Mesodermal cell (in vitro differentiated cells): ENCODE measurements around the gene PGAP3. TPM values are rescaled to one million over a fixed set of nuclear protein-coding genes. Genes with fewer than 3 reads are reported as not detected.

Experiments
- H3K27ac ChIP-seq: 2 replicates; pipeline ENCODE4 v1.7.0; 2013; ENCODE audit warnings: mild to moderate bottlenecking, low read depth, low read length, moderate library complexity; ENCODE audit not compliant: severe bottlenecking
- H3K36me3 ChIP-seq: 2 replicates; pipeline ENCODE4 v1.7.1; 2013; ENCODE audit warnings: mild to moderate bottlenecking, low read length, moderate library complexity; ENCODE audit not compliant: control insufficient read depth, insufficient read depth
- H3K4me1 ChIP-seq: one replicate; pipeline ENCODE4 v1.7.1; 2013; ENCODE audit warnings: mild to moderate bottlenecking, low read length; ENCODE audit not compliant: insufficient read depth, control insufficient read depth, poor library complexity, severe bottlenecking
- H3K4me3 ChIP-seq: 2 replicates; pipeline ENCODE4 v1.7.0; 2013; ENCODE audit warnings: low read length, control low read depth, mild to moderate bottlenecking; ENCODE audit not compliant: insufficient read depth, poor library complexity, severe bottlenecking; ENCODE audit errors: extremely low read depth
- H3K9me3 ChIP-seq: 2 replicates; pipeline ENCODE4 v1.7.1; 2013; ENCODE audit warnings: mild to moderate bottlenecking, low read length, moderate library complexity; ENCODE audit not compliant: control insufficient read depth
- WGBS, 2 experiments: methylation state at CpG; one replicate each; pipeline ENCODE4 v1.1.5; 2013; ENCODE audit warnings: missing lambda C conversion rate in 2 of 2; ENCODE audit not compliant: insufficient coverage in 2 of 2; 5-methylcytosine and 5-hydroxymethylcytosine counted together
- polyA plus RNA-seq, 2 experiments: library from polyadenylated mRNA; stranded (reverse); fragments of 50-300 nt; gene quantifications; one replicate each; pipeline ENCODE4 v1.2.3, GENCODE V29; 2013

Gene PGAP3, protein sequence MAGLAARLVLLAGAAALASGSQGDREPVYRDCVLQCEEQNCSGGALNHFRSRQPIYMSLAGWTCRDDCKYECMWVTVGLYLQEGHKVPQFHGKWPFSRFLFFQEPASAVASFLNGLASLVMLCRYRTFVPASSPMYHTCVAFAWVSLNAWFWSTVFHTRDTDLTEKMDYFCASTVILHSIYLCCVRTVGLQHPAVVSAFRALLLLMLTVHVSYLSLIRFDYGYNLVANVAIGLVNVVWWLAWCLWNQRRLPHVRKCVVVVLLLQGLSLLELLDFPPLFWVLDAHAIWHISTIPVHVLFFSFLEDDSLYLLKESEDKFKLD
- polyA plus RNA-seq (2013, experiment 1 of 2), result 7.4 TPM
- polyA plus RNA-seq (2013, experiment 2 of 2), result 7.5 TPM

DNA sequence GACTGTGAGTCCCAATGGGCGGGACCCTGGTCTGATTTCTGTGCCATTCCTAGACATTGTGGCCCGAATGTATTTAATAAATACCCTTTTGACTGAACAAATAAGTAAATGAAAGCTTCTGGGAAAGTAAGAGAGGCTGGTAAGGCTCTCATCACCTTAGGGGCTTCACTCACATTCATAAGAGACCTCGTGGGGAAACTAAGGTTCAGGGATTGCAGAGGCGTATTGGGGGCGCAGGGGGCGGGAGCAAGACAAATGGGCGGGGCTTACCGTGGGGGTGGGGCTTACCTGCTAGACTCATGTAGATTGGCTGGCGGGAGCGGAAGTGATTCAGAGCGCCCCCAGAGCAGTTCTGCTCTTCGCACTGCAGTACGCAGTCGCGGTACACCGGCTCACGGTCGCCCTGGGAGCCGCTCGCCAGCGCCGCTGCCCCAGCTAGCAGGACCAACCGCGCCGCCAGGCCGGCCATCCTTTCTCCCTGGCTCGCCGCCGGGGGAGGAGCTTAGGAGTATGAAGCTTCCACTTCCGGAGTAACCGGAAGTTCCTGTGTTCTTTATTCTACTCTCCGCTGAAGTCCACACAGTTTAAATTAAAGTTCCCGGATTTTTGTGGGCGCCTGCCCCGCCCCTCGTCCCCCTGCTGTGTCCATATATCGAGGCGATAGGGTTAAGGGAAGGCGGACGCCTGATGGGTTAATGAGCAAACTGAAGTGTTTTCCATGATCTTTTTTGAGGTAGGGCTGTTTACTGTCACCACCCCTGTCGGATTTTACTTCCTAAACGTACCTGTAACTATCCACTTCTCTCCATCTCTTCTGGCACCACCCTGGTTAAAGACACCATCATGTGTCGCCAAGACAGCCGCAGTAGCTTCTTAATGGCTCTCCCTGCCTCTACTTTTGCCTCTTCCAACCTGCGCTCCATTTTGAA, at the start of gene PGAP3:
Gene PGAP3, minus strand, starts transcription at position 512 of the 929 bp plus-strand sequence. Its CDS starts 43 bp downstream, at position 469.
- H3K9me3 ChIP-seq, result peaks cover 3% of the 10 kb centered on the region
- peak within 1 kb of the TSS; percentile 78 for H3K27ac ChIP-seq
- peak within 1 kb of the TSS; percentile 48 for H3K4me3 ChIP-seq
- WGBS, 2 experiments, result 35 to 46% methylated on average over 24 to 37 of the region's 45 CpGs
- H3K4me1 ChIP-seq, result peaks cover 10% of the 10 kb centered on the region
- no peaks in the 10 kb centered on the region for H3K36me3 ChIP-seq

DNA sequence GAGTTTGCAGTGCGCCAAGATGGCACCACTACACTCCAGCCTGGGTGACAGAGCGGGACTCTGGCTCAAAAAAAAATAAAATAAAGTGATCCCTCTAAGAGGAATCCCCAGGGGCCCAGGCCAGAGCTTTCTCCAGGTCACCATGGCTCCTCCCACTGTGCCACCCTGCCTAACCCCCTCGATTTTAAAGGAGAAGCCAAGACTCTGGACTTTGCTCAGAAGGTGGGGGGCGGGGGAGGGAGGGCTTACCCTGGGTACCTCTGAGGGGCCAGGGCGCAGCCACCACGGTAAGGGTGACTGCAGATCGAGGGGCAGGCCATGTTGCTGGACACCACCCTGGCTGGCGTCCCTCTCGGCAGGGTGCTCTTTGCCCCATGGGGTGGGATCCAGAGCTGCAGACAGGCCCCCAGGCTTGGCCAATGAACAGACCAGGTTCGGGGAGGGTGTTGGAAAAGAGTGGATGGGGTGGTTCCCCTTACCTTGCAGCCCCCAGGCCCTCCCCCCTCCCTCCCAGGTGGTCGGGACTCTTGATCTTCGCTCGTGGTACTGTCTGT, 49.4 kb upstream of the PGAP3 start:
- 65 to 91% methylated on average over 6 to 7 of the region's 13 CpGs for WGBS, 2 experiments
- no peak overlapping the region for H3K27ac ChIP-seq
- H3K9me3 ChIP-seq, result no peaks in the 10 kb centered on the region
- no peak overlapping the region for H3K4me3 ChIP-seq
- peaks cover 22% of the 10 kb centered on the region for H3K4me1 ChIP-seq
- H3K36me3 ChIP-seq, result no peaks in the 10 kb centered on the region

DNA sequence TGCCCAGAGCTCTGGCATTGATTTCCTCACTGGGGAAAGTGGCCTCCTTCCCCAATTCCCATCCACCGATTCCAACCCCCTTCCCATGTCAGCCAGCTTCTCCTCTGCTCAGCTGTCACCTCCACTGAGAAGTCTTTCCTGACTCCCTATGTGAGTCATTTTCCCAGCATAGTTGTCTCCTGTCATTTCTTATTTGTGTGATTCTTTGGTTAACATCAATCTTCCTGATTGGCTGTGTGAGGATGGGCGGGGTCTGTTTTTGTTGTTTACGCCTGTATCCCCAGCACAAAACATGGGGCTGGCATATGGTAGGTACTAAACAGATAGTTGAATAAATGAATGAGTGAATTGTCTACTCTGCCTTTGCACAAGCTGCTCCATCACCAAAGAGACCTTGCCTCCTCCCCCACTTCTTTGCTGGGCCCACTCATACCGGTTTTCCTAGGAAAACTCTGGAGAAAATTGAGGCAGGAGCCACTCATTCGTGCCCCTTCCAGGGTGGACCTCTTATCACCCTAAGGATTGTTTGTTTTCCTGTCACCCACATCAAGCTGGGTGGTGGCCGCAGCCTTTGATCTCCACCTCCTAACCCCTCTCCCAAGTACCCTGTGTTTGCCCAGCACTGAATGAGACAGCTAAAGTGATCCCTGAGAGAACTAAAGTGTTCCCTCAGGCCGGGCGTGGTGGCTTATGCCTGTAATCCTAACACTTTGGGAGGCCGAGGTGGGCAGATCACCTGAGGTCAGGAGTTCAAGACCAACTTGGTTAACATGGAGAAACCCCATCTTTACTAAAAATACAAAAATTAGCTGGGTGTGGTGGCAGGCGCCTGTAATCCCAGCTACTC, 48.7 kb upstream of the PGAP3 start:
- WGBS, 2 experiments, result 58 to 84% methylated on average over 6 to 10 of the region's 10 CpGs
- Histone ChIP-seq H3K27ac (no peak overlapping the region), H3K9me3 (no peaks in the 10 kb centered on the region), H3K4me1 (peaks cover 21% of the 10 kb centered on the region), H3K36me3 (no peaks in the 10 kb centered on the region), H3K4me3 (no peak overlapping the region)

DNA sequence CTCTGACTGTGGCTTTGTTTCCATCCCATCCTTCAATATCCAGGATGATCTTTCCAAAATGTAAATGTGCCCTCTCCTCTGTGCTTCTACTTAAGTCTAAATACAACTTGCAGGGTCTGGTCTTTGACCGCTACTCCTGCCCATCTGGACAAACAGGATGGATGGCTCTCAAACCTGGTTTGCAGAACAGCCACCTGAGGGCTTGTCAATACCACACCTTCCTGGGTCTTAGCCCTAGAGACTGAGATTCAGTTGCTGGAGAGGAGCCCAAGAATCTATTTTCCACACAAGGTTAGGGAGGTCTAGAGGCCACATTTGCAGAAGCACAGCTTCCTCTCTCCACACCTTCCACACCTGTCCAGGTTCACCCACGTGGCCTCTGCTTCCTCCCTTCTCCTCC, 48.0 kb upstream of the PGAP3 start:
- Histone ChIP-seq H3K27ac (no peak overlapping the region), H3K36me3 (no peaks in the 10 kb centered on the region), H3K9me3 (no peaks in the 10 kb centered on the region), H3K4me1 (peaks cover 15% of the 10 kb centered on the region), H3K4me3 (no peak overlapping the region)
- 88 to 97% methylated on average over 2 of the region's 2 CpGs for WGBS, 2 experiments

DNA sequence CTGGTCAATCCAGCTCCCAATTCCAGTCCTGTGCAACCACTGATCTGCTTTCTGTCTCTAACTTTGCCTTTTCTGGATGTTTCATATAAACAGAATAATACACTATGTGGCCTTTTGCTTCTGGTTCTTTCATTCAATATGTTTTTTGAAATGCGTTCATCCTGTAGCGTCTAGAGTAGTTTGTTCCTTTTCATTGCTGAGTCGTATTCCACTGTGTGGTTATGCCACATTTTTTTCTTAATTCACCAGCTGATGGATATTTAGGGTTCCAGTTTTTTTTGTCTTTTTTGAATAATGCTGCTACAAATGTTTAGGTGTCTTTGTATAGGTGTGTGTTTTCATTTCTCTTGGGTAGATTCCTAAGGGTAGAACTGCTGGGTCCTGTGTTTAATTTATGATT, 44.7 kb upstream of the PGAP3 start:
- no peaks in the 10 kb centered on the region for H3K4me1 ChIP-seq
- peaks cover 18% of the 10 kb centered on the region for H3K36me3 ChIP-seq
- no peak overlapping the region for H3K27ac ChIP-seq
- H3K9me3 ChIP-seq, result no peaks in the 10 kb centered on the region
- no peak overlapping the region for H3K4me3 ChIP-seq
- 100% methylated on average over 3 of the region's 3 CpGs; no CpG with 5 or more reads in 1 of the 2 experiments for WGBS, 2 experiments

DNA sequence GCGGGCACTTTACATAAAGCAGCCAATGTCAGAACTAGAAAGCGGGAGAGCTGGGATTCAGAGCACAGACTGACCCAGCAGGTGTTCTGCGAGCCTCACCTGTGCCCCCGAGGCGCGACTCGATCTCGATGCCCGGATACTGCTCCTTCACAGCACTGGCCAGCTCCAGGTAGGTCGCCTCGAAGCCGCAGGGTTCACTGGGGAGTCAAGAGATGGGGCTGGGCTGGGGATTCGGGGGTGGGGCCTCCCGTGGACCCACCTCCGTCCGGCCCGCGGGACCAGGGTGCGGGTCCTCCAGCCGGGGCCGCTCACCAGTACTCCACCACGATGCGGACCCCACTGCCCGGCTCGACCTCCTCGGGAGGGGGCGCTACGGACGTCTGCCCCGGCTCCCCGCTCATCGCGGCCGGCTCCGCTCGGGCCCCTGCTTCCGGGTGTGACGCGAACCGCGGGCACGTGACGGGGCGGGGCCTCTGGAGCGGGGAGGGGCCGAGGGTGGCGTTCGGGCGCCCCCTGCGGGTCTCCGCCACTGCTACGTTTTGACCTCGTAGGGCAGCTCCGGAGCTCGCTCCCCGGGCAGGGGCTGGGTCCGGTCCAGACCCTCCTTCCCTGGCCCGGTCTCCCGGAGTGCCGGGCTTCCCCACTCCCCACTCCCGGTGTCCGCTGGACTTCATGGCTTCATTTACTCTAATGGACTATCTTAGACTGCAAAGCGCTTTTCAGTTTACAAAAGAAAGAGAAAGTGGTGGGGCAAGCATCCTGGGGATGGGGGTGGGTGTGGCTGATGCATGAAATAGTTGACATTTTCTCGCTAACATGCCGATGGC, 42.5 kb upstream of the PGAP3 start, which contains the start of gene MIEN1:
Gene MIEN1, minus strand, starts transcription at position 438 of the 827 bp plus-strand sequence. Its CDS starts 37 bp downstream, at position 401.
- H3K36me3 ChIP-seq, result peaks cover 35% of the 10 kb centered on the region

DNA sequence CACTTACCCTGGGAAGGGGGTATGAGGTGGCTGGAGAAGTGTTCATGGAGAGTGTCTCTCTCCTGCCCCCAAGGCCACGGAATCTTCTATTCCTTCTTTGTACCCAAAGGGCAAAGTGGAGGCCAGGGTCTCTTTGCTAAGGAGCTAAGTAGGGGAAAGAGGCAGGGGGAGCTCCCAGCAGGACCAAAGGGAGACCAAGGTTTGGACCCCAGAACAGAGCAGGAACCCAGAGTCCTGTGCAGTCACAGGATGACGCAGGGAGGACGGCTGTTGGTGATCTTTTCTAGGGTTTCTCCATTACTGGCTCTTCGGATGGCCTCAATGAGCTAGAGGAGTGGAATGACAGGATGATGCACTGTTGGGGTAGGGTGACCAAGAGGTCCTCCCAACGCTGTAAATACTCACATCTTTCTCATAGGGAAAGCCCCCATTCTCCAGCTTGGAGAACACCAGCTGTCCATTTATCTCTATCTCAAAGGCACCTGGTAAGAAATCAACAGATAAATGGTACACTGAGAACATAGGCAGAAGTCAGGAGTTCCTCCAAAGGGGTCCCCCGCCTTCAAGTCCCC, 41.5 kb upstream of the PGAP3 start:
- Histone ChIP-seq H3K9me3 (no peaks in the 10 kb centered on the region), H3K36me3 (peaks cover 44% of the 10 kb centered on the region), H3K4me3 (peak overlapping the region; percentile 67), H3K27ac (no peak overlapping the region), H3K4me1 (no peaks in the 10 kb centered on the region)
- WGBS, 2 experiments, result 90 to 98% methylated on average over 3 to 4 of the region's 6 CpGs

More for the DNA sequence above, 42.5 kb upstream of the PGAP3 start, which contains the start of gene MIEN1:
- Histone ChIP-seq H3K9me3 (no peaks in the 10 kb centered on the region), H3K27ac (peak within 1 kb of the TSS; percentile 45), H3K4me1 (no peaks in the 10 kb centered on the region), H3K4me3 (peak within 1 kb of the TSS; percentile 67)
- 3 to 4% methylated on average over 47 to 48 of the region's 65 CpGs for whole genome bisulfite sequencing, 2 experiments

DNA sequence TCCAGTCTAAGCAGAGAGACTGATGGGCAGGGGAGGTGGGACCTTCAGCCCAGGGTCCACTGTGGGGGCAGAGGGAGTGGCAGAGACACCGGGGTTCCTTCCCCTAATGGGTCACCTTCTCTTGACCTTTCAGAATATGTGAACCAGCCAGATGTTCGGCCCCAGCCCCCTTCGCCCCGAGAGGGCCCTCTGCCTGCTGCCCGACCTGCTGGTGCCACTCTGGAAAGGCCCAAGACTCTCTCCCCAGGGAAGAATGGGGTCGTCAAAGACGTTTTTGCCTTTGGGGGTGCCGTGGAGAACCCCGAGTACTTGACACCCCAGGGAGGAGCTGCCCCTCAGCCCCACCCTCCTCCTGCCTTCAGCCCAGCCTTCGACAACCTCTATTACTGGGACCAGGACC, 39.7 kb upstream of the PGAP3 start:
- WGBS, 2 experiments, result 88 to 92% methylated on average over 9 of the region's 10 CpGs
- no peak overlapping the region for H3K27ac ChIP-seq
- no peaks in the 10 kb centered on the region for H3K9me3 ChIP-seq
- H3K36me3 ChIP-seq, result peaks cover 53% of the 10 kb centered on the region
- no peak overlapping the region for H3K4me3 ChIP-seq
- H3K4me1 ChIP-seq, result no peaks in the 10 kb centered on the region

DNA sequence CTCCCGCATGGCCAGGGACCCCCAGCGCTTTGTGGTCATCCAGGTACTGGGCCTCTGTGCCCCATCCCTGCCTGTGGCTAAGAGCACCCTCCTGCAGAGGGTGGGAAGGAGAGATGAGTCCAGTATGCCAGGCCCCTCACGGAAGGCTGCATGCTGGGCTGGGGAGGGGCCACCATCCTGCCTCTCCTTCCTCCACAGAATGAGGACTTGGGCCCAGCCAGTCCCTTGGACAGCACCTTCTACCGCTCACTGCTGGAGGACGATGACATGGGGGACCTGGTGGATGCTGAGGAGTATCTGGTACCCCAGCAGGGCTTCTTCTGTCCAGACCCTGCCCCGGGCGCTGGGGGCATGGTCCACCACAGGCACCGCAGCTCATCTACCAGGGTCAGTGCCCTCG, 38.8 kb upstream of the PGAP3 start:
- peaks cover 60% of the 10 kb centered on the region for H3K36me3 ChIP-seq
- no peaks in the 10 kb centered on the region for H3K4me1 ChIP-seq
- no peak overlapping the region for H3K4me3 ChIP-seq
- H3K27ac ChIP-seq, result no peak overlapping the region
- WGBS, 2 experiments, result 96 to 98% methylated on average over 7 to 8 of the region's 9 CpGs
- no peaks in the 10 kb centered on the region for H3K9me3 ChIP-seq
